HG02642 (cell line): ENCODE data around the gene NANOGP8.
A peak's percentile ranks its signal among the peaks of the same experiment; 100 is the strongest.
"Not testable (repeated sequence)": the region's sequence is repeated elsewhere in the genome, so short reads cannot be mapped to it uniquely, and the experiment has no call there.

ENCODE experiments used
- ATAC-seq: cut with Tn5 transposase; IDR thresholded peaks from one replicate; pipeline ENCODE4 v1.9.1; 2021; ENCODE audit warnings: mild to moderate bottlenecking; ENCODE audit not compliant: unreplicated experiment, poor library complexity

Gene NANOGP8

DNA sequence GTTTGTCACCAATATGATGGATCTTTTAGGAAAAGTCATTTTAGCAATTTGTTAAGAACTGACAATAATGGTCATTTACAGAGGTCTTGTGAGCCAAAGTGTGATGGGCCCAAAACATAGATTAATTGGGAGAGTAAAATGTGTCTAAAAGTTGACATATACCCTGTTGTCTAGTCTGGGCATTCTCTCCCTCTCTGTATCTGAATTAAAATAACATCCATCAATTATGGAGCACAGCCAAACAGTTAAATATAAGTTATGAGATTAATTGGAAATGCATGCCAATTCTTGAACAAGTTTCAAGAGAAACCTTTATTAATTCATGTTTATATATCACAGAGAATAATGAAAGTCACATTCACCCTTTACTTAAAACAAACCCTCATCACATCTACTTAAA lies 13.6 kb upstream of the NANOGP8 start:
- ATAC-seq, result no peak

DNA sequence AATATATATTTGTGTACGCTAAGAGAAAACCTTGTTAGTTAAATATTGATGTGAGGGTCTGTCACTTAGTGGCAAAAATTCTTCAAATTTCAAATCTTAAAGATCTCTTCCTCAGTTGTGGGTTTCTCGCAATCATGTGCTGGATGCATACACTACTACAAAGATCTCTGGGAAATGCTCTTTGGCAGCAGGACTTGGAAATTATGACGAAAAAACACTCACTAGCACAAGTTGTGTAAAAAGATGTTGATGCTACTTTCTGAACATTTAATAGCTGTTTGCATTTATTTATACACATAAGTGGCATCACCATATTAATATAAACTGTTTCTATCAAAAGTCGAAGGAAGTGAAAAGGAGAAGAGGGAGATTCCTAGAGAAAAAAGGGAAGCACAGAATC lies 10.8 kb upstream of the NANOGP8 start:
- ATAC-seq, result no peak

DNA sequence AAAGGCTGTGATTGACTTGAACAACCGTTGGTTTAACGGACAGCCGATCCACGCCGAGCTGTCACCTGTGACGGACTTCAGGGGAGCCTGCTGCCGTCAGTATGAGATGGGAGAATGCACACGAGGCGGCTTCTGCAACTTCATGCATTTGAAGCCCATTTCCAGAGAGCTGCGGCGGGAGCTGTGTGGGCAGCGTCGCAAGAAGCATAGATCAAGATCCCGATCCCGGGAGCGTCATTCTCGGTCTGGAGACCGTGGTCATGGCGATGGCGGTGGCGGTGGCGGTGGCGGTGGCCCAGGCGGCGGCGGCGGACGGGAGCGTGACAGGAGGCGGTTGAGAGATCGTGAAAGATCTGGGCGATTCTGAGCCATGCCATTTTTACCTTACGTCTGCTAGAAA lies 7.8 kb upstream of the NANOGP8 start:
- no peak for ATAC-seq

DNA sequence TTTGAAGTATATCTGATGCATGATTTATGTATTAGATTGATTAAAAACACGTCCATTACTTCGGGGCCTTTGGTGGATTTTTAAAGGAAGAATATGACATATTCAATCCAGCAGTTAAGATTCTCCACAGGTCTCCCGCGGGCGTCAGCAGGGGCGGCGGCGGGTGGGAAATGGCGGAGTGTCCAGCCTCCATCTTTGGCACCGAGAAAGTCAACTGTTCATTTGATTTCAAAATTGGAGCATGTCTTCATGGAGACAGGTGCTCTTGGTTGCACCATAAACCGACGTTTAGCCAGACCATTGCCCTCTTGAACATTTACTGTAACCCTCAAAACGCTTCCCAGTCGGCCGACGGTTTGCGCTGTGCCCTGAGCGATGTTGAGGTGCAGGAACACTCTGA lies 7.2 kb upstream of the NANOGP8 start:
- ATAC-seq, result no peak

DNA sequence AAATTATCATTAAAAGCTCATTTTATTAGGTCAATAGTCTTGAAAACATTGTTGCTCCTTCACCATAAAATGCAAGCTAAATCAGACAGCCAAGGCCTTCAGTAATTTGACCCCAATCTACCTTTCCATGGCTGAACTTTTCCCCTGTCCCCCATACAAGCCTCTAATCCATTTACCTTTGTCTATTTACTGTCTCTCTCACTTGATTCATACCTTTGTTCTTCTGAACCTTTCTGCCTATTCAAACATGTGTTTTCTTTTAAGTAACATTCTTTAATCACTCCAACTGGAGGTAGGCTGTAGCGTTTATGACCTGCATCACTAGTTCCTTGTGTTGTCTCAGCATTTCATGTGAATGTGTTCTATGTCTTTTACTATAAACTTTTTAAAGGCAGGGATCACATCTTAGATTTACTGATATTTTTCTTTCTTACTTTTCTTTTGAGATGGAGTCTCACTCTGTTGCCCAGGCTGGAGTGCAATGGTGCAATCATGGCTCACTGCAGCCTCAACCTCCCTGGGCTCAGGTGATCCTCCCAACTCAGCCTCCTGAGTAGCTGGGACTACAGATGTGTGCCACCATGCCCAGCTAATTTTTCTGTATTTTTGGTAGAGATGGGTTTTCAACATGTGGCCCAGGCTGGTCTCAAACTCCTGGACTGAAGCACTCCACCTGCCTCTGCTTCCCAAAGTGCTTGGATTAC lies 5.2 kb upstream of the NANOGP8 start:
- ATAC-seq, result no peak

DNA sequence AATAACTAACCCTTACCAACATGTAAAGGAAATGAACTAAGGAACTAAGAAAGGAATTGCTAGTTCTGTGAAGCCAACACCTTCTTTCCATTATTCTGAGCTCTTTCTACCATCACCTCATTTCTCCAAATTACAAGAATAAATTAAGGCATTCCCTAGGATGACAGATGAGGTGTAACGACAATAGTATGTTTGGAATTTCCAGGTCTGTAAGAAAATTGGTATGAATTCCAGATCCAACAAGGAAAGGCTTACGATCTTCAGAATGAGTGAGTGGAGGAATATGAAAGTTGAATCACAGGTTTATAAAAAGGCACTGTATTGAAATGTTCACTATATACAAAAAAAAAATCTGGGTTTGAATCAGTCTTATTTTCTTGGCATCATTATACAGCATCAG lies 4.5 kb upstream of the NANOGP8 start:
- no peak for ATAC-seq

DNA sequence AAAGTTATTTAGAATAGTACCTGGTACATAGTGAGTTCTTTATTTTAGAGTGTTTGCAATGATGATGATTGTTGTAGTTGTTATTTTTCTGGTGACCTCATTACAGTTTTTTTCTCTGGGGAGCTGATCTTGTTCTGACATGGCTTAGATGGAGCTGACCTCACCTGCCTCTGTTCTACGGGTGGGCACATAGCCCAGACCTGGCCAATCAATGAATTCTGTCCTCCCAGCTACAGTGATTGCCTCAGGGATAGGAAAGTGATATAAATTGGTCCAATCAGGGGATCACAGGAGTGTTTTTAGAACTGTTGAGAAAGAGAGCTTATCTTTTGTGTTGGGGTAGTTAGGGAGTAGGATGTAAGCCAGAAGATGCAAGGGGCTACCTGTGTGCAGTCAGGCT lies 3.2 kb upstream of the NANOGP8 start:
- no peak for ATAC-seq

DNA sequence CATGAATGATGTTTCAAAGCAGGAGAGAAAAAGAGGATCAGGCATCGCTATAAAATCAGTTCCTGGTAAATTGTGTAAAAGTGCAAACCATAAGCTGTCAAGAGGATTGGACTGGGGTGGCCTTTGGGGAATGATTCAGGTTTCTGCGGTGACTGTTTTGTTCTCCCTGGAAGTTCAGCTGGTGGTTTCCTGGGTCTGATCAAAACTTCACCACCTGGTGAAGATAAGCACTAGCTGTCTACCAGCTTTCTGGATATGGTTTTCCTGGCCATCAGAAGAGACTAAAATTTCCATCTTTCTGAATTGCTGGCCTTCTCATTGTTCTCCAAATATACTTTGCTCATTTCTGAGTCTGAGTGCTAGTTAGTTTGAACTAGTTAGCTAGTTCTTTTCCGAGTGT lies 2.7 kb upstream of the NANOGP8 start:
- no peak for ATAC-seq

DNA sequence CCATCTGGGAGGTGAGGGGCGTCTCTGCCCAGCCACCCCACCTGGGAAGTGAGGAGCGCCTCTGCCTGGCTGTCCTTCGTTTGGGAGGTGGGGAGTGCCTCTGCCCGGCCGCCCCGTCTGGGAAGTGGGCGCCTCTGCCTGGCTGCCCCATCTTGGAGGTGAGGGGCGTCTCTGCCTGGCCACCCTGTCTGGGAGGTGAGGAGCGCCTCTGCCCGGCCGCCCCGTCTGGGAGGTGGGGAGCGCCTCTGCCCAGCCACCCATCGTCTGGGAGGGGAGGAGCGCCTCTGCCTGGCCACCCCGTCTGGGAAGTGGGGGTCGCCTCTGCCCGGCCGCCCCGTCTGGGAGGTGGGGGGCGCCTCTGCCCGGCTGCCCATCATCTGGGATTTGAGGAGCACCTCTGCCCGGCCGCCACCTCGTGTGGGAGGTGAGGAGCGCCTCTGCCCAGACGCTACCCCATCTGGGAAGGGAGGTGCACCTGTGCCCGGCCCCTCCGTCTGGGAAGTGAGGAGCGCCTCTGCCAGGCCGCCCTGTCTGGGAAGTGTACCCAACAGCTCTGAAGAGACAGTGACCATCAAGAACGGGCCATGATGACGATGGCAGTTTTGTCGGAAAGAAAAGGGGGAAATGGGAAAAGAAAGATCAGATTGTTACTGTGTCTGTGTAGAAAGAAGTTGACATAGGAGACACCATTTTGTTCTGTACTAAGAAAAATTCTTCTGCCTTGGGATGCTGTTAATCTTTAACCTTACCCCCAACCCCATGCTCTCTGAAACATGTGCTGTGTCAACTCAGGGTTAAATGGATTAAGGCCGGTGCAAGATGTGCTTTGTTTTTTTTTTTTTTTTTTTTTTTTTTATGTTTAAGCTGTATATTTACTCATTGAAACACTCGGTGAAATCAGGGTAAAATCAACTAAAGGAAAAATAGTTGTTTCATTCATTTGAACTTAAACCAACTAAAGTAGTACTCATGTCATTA lies 2.4 kb downstream of the NANOGP8 start:
- not testable (repeated sequence) for ATAC-seq

DNA sequence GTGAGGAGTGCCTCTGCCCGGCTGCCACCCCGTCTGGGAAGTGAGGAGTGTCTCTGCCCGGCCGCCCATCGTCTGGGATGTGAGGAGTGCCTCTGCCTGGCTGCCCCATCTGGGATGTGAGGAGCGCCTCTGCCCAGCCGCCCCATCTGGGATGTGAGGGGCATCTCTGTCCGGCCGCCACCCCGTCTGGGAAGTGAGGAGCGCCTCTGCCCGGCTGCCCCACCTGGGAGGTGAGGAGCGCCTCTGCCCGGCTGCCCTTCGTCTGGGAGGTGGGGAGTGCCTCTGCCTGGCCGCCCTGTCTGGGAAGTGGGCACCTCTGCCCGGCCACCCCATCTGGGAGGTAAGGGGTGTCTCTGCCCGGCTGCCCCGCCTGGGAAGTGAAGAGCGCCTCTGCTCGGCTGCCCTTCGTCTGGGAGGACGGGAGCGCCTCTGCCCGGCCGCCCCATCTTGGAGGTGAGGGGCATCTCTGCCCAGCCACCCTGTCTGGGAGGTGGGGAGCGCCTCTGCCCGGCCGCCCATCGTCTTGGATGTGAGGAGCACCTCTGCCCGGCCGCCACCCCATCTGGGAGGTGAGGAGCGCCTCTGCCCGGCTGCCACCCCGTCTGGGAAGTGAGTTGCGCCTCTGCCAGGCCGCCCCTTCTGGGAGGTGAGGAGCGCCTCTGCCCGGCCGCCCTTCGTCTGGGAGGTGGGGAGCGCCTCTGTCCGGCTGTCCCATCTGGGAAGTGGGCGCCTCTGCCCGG lies 3.3 kb downstream of the NANOGP8 start:
- ATAC-seq, result not testable (repeated sequence)

DNA sequence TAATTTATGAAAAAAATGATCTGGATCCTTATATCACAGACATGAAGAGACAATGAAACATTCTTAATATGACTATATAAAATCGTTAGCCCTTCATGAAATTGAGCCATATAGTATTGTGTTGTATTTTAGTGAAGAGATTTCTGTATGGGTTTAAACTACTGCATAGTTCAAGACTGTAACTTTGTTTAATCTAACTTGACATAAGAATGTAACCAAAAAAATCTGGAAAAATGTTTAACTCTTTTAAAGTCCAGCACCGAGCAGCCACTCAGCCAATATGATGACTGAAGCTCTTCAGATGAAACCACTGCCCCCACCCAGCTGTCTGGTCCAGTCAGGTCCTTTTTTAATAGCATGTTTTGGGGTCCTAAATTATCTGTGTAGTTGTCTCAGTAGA lies 4.9 kb downstream of the NANOGP8 start:
- ATAC-seq, result no peak

DNA sequence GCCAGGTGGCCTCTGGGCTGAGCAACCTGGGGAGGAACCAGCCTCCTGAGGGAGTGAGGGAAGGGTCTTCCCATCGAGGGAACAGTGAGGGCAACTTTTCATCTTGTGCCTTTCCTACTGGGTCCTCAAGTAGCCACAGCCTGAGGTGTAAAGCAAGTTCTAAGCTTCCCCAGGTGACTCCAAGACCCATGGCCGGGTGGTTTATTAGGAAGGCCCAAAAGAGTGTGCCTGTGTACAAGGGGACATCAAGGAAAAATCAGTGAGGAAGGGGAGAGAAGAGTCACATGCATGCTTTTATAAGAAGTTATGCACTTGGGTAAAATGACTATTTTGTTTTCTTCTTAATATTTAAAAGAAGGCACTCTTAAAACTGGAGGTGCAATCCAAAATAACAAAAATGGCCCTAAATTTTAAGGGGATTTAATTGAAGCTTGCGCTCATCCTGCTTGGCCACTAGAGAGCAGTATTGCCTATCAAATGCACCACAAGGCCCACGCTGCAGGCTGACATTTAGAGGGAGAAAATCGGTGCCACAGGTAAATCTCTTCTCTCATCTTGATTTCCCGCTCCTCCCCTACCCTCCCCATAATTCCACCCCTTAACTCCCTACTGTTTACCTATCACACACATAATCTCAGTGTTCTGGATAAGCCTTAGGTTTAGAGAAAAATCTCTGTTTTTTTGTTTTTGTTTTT lies 6.7 kb downstream of the NANOGP8 start:
- ATAC-seq, result peak; percentile 71

DNA sequence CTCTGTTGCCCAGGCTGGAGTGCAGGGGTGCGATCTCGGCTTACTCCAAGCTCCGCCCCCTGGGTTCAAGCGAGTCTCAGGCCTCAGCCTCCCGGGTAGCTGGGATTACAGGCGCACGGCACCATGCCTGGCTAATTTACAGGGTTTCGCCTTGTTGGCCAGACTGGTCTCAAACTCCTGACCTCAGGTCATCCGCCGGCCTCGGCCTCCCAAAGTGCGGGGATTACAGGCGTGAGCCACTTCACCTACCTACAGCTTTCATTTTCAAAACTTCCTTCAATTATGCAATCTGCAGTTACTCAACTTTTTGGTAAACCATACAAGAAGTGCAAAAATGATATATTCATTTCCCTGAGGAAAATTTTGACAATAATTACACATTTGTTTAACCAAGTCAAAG lies 14.0 kb downstream of the NANOGP8 start:
- ATAC-seq, result no peak

DNA sequence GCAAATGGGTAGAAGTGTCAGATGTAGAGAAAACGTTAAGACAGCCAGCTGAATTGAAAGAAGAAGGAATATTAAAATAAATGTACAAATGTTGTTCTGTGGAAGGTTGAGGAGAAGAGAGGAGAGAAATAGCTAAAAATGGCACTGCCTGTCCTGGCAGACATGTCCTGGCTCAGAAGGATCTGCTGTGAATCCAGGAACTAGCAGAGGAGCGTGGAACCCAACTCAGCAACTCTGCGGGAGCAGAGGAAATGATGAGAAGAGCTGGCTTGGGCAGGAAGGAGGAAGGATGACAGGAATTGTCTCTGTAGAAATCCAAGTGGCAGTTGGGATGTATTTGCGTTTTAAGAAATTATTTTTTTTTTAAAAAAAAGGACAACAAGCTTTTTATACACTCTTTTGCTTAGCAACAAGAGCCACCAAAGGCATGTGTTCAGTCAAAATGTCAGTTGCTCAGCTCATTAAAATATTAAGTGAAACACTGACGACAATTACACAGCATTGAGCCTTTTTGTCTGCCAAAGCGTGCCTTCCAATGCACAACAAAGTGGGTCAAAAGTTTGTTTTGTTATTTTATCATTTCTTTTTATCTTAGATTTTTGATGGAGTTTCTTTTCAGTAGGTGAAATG lies 16.1 kb downstream of the NANOGP8 start:
- ATAC-seq, result no peak

DNA sequence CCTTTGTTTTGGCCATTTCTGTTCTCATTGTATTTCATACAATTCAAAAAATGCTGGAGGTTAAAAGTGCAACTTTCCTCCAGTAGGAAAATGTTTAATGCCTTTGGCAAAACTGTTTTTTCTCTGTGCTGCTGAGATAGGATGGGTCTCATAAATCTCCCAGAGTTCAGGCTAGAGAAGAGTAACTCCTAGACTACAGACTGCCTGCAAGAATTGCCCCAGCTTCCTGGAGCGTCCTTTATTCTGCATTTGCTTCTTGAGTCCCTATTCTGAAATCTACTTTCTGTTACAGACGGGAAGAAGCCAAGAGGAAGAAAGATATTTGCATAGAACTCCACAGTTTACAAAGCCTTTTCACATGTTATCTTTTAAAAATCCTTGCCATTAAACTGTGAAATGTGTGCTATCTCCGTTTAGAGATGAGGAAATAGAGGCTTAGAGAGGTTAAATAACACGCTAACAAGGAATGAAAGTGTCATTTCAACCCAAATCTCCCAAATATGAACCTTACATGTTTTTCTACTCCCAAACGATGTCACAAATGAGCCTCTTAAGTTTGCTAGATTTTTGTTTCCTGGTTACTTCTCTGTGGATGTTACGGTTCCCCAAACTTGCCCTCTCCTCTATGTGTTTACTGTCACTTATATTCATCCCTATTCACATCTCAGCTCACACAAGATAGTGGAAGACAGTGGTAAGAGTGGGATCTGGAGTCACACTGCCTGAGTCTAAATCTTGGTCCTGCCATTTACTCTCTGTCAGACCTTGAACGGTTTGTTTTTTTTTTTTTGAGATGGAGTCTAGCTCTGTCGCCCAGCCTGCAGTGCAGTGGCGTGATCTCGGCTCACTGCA lies 17.4 kb downstream of the NANOGP8 start:
- ATAC-seq, result no peak

DNA sequence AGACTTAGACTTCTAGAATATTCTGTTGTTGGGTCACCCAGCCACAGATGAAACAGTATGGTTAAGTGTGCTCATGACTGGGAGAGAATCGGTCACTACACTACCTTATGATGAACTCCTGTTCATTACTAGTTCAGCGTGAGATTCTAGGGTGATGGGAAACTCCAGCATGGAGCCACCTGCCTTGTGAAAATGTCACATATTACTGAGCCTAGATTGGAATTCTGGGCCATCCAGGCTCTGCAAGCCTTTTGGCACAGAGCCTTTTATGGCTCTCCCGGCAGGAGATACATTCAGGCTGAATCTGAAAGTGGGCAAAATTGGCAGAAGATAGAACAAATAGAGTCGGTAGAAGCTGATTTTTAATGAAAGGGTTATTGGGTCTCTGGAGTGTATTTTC lies 19.0 kb downstream of the NANOGP8 start:
- ATAC-seq, result no peak

DNA sequence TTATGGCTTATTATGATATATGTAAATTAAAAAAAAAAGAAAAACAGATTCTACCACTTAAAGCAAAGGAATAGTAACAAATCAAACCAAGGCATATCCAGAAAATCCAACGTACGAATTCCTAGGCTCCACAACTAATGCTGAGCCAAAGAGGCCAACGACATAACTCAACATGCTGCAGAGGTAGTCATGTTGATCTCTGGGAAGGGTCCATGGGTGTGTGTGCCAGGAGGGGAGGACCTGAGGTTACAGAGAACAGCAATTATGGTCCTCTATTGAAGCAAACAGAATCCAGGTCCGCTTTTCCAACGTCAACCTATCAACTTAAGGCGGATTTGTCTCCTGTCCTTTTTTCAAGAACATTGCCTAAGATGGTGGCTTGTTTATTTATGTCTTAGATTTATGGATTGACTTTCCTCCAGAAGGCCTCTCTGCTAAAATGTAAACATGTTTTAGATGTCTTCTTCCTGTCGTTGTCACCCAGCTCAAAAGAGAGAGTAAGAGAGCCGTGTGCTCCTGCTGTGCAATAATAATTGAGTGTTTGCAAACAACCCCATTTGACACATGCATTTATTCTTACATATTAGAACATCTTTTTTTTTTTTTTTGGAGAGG lies 20.4 kb downstream of the NANOGP8 start:
- ATAC-seq, result no peak

DNA sequence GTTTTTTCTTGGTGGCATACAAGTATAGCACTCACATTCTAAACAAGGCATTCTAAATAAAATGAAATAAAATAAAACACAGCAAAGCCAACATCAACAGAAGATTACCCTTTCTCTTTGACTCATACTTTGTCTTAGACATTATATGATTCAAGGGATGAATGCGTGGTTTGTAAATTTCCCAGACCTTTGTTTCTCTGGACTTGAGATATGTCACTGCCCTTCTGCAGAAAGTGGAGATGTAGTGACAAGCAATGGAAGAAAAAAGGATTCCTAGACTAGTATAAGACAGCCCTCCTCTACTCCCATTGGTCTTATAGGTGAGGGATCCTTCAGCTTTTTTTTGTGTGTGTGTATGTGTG lies 22.4 kb downstream of the NANOGP8 start:
- no peak for ATAC-seq
